ENCODE measurements around the gene PDSS2. TPM values are rescaled to one million over a fixed set of nuclear protein-coding genes. Genes with fewer than 3 reads are reported as not detected.
"Not testable (repeated sequence)": the region's sequence is repeated elsewhere in the genome, so short reads cannot be mapped to it uniquely, and the experiment has no call there.

The PDSS2 gene
- total RNA-seq, 1 donor from 2014 or later, result 13.3 TPM

GRCh38 chr6:107392069-107392468 is 67.3 kb downstream of the PDSS2 start:
- no peaks in the 10 kb centered on the region for H3K4me1 Mint-ChIP-seq
- intact Hi-C loops (cut with micrococcal nuclease), result no loop called here
- H3K9me3 Mint-ChIP-seq, result peaks cover 17% of the 10 kb centered on the region
- H3K27me3 Mint-ChIP-seq, result no peaks in the 10 kb centered on the region
- peaks cover 21% of the 10 kb centered on the region for H3K36me3 Mint-ChIP-seq (ENCODE audit: low read depth)
- DNase-seq, result no peak
- H3K4me3 Mint-ChIP-seq, result no peak overlapping the region
- no peak overlapping the region for H3K27ac Mint-ChIP-seq

DNA sequence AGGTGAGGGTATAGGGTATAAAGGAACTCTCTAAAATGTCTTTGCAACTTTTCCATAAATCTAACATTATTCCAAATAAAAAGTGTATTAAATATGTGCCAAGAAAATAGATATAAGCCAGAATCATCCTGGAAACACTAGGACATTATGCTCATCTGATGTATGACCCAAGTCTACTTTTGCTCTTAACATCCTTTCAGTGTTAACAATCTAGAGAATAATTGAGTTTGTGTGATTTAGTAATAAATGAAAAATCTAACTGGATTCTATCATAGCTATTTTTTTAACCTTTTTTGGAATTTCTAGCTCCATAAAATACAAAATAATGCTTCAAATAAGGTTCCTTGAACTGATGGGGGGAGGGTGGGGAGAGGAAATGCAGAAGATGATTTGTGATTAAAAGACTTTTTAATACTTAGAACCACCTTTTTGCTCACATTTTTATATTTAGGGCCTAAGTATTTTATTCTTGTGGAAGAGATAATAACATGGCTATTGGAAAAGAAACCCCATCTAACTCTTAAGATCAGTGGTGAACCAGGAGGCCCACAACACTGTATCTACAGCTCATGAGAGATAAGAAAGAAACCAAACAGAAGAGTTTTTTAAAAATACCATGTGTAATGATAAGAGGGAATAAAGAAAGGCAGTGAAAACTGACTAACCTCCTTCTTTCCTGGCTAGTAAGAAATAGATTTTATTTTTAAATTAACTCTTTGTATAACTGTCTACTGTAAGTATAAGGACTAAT is 68.5 kb downstream of the PDSS2 start:
- Mint-ChIP-seq H3K27ac (no peak overlapping the region), H3K4me1 (no peaks in the 10 kb centered on the region), H3K9me3 (peaks cover 13% of the 10 kb centered on the region), H3K4me3 (no peak overlapping the region), H3K27me3 (no peaks in the 10 kb centered on the region), H3K36me3 (ENCODE audit: low read depth) (peaks cover 16% of the 10 kb centered on the region)
- intact Hi-C loops (cut with micrococcal nuclease), result no loop called here
- DNase-seq, result no peak

GRCh38 chr6:107390056-107390455 is 69.3 kb downstream of the PDSS2 start:
- no peaks in the 10 kb centered on the region for H3K4me1 Mint-ChIP-seq
- intact Hi-C loops (cut with micrococcal nuclease), result no loop called here
- H3K36me3 Mint-ChIP-seq (ENCODE audit: low read depth), result peaks cover 14% of the 10 kb centered on the region
- DNase-seq, result no peak
- no peaks in the 10 kb centered on the region for H3K27me3 Mint-ChIP-seq
- no peak overlapping the region for H3K27ac Mint-ChIP-seq
- H3K9me3 Mint-ChIP-seq, result peaks cover 9% of the 10 kb centered on the region
- no peak overlapping the region for H3K4me3 Mint-ChIP-seq

DNA sequence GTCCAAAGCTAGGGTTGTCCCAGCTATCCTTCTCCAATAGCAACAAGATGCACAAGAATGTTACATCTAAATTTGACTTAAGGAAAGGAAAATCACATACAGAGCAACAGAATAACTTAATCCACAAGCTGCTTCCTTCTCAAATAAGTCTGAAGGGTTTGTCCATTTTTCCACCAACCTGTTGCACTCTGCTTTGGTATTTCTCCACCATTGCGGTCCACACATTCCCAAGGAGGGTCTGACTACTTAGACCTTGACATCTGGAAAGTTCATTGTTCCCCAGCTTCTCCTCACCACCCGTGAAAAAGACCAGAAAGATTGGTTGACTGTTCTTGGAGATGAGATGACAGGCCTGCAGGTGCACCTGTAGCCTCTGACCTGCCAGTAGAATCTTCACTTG is 72.5 kb downstream of the PDSS2 start:
- H3K9me3 Mint-ChIP-seq, result no peaks in the 10 kb centered on the region
- DNase-seq, result no peak
- intact Hi-C loops (cut with micrococcal nuclease), result no loop called here
- no peaks in the 10 kb centered on the region for H3K27me3 Mint-ChIP-seq
- no peak overlapping the region for H3K27ac Mint-ChIP-seq
- H3K4me1 Mint-ChIP-seq, result no peaks in the 10 kb centered on the region
- H3K4me3 Mint-ChIP-seq, result no peak overlapping the region
- peaks cover 3% of the 10 kb centered on the region for H3K36me3 Mint-ChIP-seq (ENCODE audit: low read depth)

DNA sequence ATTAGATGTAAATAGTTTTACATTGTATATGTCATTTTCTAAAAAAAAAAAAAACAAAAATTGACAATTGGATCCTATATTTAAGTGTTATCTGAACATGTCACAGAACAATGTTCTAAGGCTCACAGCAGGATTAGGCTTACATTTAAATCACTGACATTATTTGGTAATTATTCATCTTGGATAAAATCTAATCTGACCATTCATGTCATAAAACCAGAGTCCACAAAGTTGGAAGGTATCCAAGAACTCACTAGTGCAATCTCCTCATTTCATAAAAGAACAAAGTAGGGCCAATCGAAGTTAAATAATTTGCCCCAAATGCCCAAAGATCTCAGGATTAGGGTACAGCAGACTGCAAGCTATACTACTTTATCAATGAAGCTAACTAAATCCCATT is 73.0 kb downstream of the PDSS2 start:
- no peak overlapping the region for H3K4me3 Mint-ChIP-seq
- H3K27me3 Mint-ChIP-seq, result no peaks in the 10 kb centered on the region
- H3K27ac Mint-ChIP-seq, result no peak overlapping the region
- DNase-seq, result no peak
- H3K36me3 Mint-ChIP-seq (ENCODE audit: low read depth), result peaks cover 3% of the 10 kb centered on the region
- H3K9me3 Mint-ChIP-seq, result no peaks in the 10 kb centered on the region
- no peaks in the 10 kb centered on the region for H3K4me1 Mint-ChIP-seq
- intact Hi-C loops (cut with micrococcal nuclease), result no loop called here

- Mint-ChIP-seq H3K4me1 (no peaks in the 10 kb centered on the region), H3K27me3 (no peaks in the 10 kb centered on the region), H3K27ac (no peak overlapping the region), H3K4me3 (no peak overlapping the region), H3K36me3 (ENCODE audit: low read depth) (peaks cover 3% of the 10 kb centered on the region), H3K9me3 (peaks cover 4% of the 10 kb centered on the region)
- DNase-seq, result no peak
- intact Hi-C loops (cut with micrococcal nuclease), result no loop called here
These were observed 75.7 kb downstream of the PDSS2 start for GRCh38 chr6:107383705-107384104.

DNA sequence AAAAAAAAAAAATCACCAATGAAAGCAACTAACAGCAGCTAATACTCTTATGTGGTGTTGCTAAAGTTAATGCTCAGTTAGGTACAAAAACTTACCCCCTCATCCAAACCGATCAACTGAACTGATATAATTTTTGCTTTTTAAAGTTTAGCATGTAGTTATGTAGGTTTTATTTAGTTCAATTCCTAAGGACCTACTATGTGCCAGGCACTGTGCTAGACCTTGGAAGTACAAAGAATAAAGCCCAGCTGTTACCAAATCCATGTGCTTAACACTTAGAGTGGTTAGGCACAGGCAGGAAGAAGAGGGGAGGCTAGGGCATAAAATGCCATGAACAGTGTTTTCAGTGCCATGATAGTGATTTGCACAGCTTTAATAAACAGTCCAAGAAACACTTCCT is 85.1 kb downstream of the PDSS2 start:
- Mint-ChIP-seq H3K9me3 (peaks cover under 1% of the 10 kb centered on the region), H3K4me3 (no peak overlapping the region)
- DNase-seq, result no peak

GRCh38 chr6:107369493-107369892 is 89.9 kb downstream of the PDSS2 start:
- Mint-ChIP-seq H3K9me3 (no peaks in the 10 kb centered on the region), H3K27me3 (no peaks in the 10 kb centered on the region), H3K4me1 (no peaks in the 10 kb centered on the region), H3K36me3 (ENCODE audit: low read depth) (no peaks in the 10 kb centered on the region), H3K4me3 (no peak overlapping the region), H3K27ac (no peak overlapping the region)
- no peak for DNase-seq
- intact Hi-C loops (cut with micrococcal nuclease), result no loop called here

More for the DNA sequence above, 85.1 kb downstream of the PDSS2 start:
- Mint-ChIP-seq H3K27me3 (no peaks in the 10 kb centered on the region), H3K4me1 (no peaks in the 10 kb centered on the region), H3K36me3 (ENCODE audit: low read depth) (no peaks in the 10 kb centered on the region), H3K27ac (no peak overlapping the region)
- intact Hi-C loops (cut with micrococcal nuclease), result no loop called here

DNA sequence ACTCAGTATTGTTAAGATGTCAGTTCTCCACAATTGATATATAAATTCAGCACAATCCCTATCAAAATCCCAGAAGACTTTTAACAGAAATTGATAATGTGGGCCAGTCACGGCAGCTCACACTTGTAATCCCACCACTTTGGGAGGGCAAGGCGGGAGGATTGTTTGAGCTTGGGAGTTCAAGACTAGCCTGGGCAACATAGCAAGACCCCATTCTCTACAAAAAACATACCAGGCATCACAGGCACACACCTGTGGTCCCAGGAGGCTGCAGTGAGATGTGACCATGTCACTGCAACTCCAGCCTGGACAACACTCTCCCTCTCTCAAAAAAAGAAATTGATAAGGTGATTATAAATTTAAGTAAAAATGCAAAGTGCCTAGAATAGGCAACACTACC is 90.9 kb downstream of the PDSS2 start:
- Mint-ChIP-seq H3K4me3 (no peak overlapping the region), H3K9me3 (no peaks in the 10 kb centered on the region), H3K27ac (no peak overlapping the region), H3K27me3 (no peaks in the 10 kb centered on the region), H3K36me3 (ENCODE audit: low read depth) (peaks cover 6% of the 10 kb centered on the region), H3K4me1 (no peaks in the 10 kb centered on the region)
- intact Hi-C loops (cut with micrococcal nuclease), result no loop called here
- no peak for DNase-seq

DNA sequence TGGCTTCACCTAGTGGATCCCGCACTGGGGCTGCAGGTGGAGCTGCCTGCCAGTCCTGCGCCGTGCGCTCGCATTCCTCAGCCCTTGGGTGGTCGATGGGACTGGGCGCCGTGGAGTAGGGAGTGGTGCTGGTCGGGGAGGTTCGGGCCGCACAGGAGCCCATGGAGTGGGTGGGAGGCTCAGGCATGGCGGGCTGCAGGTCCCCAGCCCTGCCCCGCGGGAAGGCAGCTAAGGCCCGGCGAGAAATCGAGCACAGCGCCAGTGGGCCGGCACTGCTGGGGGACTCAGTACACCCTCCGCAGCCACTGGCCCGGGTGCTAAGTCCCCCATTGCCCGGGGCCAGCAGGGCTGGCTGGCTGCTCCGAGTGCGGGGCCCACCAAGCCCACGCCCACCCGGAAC is 95.2 kb downstream of the PDSS2 start:
- DNase-seq; H3K4me3 Mint-ChIP-seq; H3K27ac Mint-ChIP-seq; intact Hi-C loops (cut with micrococcal nuclease); H3K27me3 Mint-ChIP-seq; H3K4me1 Mint-ChIP-seq: not testable (repeated sequence)
- peaks cover 24% of the 10 kb centered on the region for H3K36me3 Mint-ChIP-seq (ENCODE audit: low read depth)
- H3K9me3 Mint-ChIP-seq, result peaks cover 12% of the 10 kb centered on the region

DNA sequence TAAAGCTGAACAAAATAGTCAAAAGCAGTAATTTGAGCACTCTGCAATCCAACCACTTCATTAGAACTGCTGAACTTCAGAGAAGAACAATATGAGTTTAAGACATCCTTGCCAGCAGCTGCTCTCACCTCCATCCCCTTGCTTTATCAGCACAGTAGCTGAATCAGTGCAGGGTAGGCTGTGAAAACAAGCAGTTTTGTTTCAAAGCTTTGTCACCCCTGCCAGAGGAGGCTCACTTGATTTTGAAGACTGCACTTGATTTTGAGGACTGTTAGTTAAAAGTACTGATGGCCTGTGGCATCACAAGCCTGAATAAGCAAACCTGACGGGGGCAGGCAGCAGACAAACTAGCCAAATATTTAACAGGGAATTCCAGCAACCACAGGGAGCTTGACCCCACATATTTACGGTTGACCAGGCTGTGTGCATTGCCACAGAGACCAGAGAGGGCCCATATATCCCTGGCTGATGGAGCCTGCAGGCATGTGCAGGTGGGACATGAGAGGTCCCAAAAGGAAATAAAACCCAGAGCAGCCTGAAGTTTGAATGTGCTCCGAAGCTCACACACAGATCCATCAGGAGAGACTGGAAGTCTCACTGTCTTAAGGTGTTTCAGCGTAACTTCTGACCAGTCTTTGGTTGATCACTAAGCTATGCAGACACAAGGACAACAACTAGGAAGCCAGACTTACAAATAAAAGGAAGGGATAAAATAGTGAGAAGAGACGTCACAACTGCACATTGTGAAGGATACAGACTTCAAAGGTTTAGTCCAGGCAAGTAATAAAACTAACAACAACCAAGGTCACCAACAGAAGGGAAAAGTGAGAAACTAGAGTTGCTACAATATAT is 97.4 kb downstream of the PDSS2 start:
- H3K9me3 Mint-ChIP-seq, result peaks cover 12% of the 10 kb centered on the region
- H3K27me3 Mint-ChIP-seq, result no peaks in the 10 kb centered on the region
- no peak overlapping the region for H3K27ac Mint-ChIP-seq
- no peak for DNase-seq
- no peaks in the 10 kb centered on the region for H3K4me1 Mint-ChIP-seq
- H3K36me3 Mint-ChIP-seq (ENCODE audit: low read depth), result peaks cover 24% of the 10 kb centered on the region
- intact Hi-C loops (cut with micrococcal nuclease), result no loop called here
- no peak overlapping the region for H3K4me3 Mint-ChIP-seq

- Mint-ChIP-seq H3K27me3 (no peaks in the 10 kb centered on the region), H3K36me3 (ENCODE audit: low read depth) (peaks cover 24% of the 10 kb centered on the region), H3K27ac (no peak overlapping the region), H3K4me3 (no peak overlapping the region), H3K9me3 (peaks cover 12% of the 10 kb centered on the region), H3K4me1 (no peaks in the 10 kb centered on the region)
- intact Hi-C loops (cut with micrococcal nuclease), result no loop called here
- DNase-seq, result no peak
These were observed 98.9 kb downstream of the PDSS2 start for GRCh38 chr6:107360476-107360875.

DNA sequence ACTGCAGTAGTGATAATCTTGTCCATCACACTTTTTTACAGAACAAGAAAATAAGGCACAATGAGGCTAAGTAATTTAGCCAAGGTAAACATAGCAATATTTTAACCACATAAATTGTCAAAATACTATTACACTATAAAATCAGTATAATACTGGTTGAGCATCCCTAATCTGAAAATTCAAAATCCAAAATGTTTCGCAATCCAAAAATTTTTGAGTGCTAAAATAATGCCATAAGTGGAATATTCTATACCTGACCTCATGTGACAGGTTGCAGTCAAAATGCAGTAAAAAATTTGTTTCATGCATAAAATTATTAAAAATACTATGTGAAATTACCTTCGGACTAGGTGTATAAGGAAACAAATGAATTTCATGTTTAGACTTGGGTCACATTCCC is 101.5 kb downstream of the PDSS2 start:
- DNase-seq, result no peak
- H3K9me3 Mint-ChIP-seq, result peaks cover 6% of the 10 kb centered on the region
- no peak overlapping the region for H3K4me3 Mint-ChIP-seq
- H3K4me1 Mint-ChIP-seq, result no peaks in the 10 kb centered on the region
- H3K27ac Mint-ChIP-seq, result no peak overlapping the region
- no peaks in the 10 kb centered on the region for H3K27me3 Mint-ChIP-seq
- peaks cover 11% of the 10 kb centered on the region for H3K36me3 Mint-ChIP-seq (ENCODE audit: low read depth)
- intact Hi-C loops (cut with micrococcal nuclease), result no loop called here

- Mint-ChIP-seq H3K36me3 (ENCODE audit: low read depth) (peaks cover 4% of the 10 kb centered on the region), H3K4me1 (no peaks in the 10 kb centered on the region), H3K9me3 (no peaks in the 10 kb centered on the region), H3K27ac (no peak overlapping the region), H3K4me3 (no peak overlapping the region), H3K27me3 (no peaks in the 10 kb centered on the region)
- DNase-seq, result no peak
- intact Hi-C loops (cut with micrococcal nuclease), result no loop called here
These were observed 102.3 kb downstream of the PDSS2 start for GRCh38 chr6:107357031-107357430.
